Trophoblast cell (in vitro differentiated cells and primary cell): ENCODE measurements around the gene TBC1D2.
A peak's percentile ranks its signal among the peaks of the same experiment; 100 is the strongest.

Experiments
- DNase-seq, 2 donors: peaks; one replicate each; pipeline ENCODE4 v3.0.0-alpha.2; 2016
- H2AFZ ChIP-seq: 2 replicates; pipeline ENCODE4 v1.6.1; 2013; ENCODE audit warnings: low read length, moderate library complexity, mild to moderate bottlenecking; ENCODE audit not compliant: insufficient read depth, poor library complexity
- H2AK5ac ChIP-seq: 2 replicates; pipeline ENCODE4 v1.6.1; 2013; ENCODE audit warnings: mild to moderate bottlenecking, low read length
- H2BK120ac ChIP-seq: 2 replicates; pipeline ENCODE4 v1.6.1; 2013; ENCODE audit warnings: low read length, mild to moderate bottlenecking, moderate library complexity; ENCODE audit not compliant: insufficient read depth, poor library complexity
- H2BK12ac ChIP-seq: 2 replicates; pipeline ENCODE4 v1.6.1; 2013; ENCODE audit warnings: mild to moderate bottlenecking, low read length, moderate library complexity
- H2BK5ac ChIP-seq: 2 replicates; pipeline ENCODE4 v1.6.1; 2013; ENCODE audit warnings: low read length, low read depth, moderate library complexity, mild to moderate bottlenecking; ENCODE audit not compliant: poor library complexity
- H3K14ac ChIP-seq: 2 replicates; pipeline ENCODE4 v1.6.1; 2013; ENCODE audit warnings: mild to moderate bottlenecking, low read length
- H3K18ac ChIP-seq: 2 replicates; pipeline ENCODE4 v1.6.1; 2013; ENCODE audit warnings: mild to moderate bottlenecking, low read length
- H3K23ac ChIP-seq: 2 replicates; pipeline ENCODE4 v1.6.1; 2013; ENCODE audit warnings: low read length
- H3K27ac ChIP-seq: 2 replicates; pipeline ENCODE4 v1.5.1; 2013; ENCODE audit warnings: low read depth, mild to moderate bottlenecking, inconsistent platforms, low read length, moderate library complexity
- H3K27me3 ChIP-seq: 2 replicates; pipeline ENCODE4 v1.6.1; 2013; ENCODE audit warnings: inconsistent platforms, mild to moderate bottlenecking, low read length, moderate library complexity; ENCODE audit not compliant: insufficient read depth
- H3K36me3 ChIP-seq, 2 experiments: 1 replicate in 1 of 2; 2 replicates in 1 of 2; pipeline ENCODE4 v1.6.1; 2013; ENCODE audit warnings: low read length in 2 of 2, mild to moderate bottlenecking in 2 of 2, moderate library complexity in 1 of 2; ENCODE audit not compliant: insufficient read depth in 2 of 2, control insufficient read depth in 1 of 2
- H3K4ac ChIP-seq: 2 replicates; pipeline ENCODE4 v1.6.1; 2013; ENCODE audit warnings: low read depth, mild to moderate bottlenecking, low read length, moderate library complexity
- H3K4me1 ChIP-seq, 2 experiments: 1 replicate in 1 of 2; 2 replicates in 1 of 2; pipeline ENCODE4 v1.6.1; 2013; ENCODE audit warnings: low read length in 2 of 2, mild to moderate bottlenecking in 2 of 2, moderate library complexity in 1 of 2; ENCODE audit not compliant: insufficient read depth in 2 of 2, control insufficient read depth in 1 of 2
- H3K4me2 ChIP-seq: 2 replicates; pipeline ENCODE4 v1.6.1; 2013; ENCODE audit warnings: inconsistent platforms, mild to moderate bottlenecking, low read length, moderate library complexity
- H3K4me3 ChIP-seq: 2 replicates; pipeline ENCODE4 v1.5.1; 2013; ENCODE audit warnings: mild to moderate bottlenecking, low read depth, low read length, inconsistent platforms
- H3K79me1 ChIP-seq: one replicate; pipeline ENCODE4 v1.6.1; 2013; ENCODE audit warnings: low read length
- H3K79me2 ChIP-seq: 2 replicates; pipeline ENCODE4 v1.6.1; 2013; ENCODE audit warnings: low read length, mild to moderate bottlenecking; ENCODE audit not compliant: control insufficient read depth, insufficient read depth, poor library complexity
- H3K9ac ChIP-seq: 2 replicates; pipeline ENCODE4 v1.6.1; 2013; ENCODE audit warnings: mild to moderate bottlenecking, low read length
- H3K9me3 ChIP-seq: 2 replicates; pipeline ENCODE4 v1.6.1; 2013; ENCODE audit warnings: low read depth, mild to moderate bottlenecking, control low read depth, inconsistent platforms, low read length; ENCODE audit not compliant: insufficient read depth
- H4K12ac ChIP-seq: 2 replicates; pipeline ENCODE4 v1.6.1; 2013; ENCODE audit warnings: low read depth, mild to moderate bottlenecking, low read length, moderate library complexity
- H4K8ac ChIP-seq: 2 replicates; pipeline ENCODE4 v1.6.1; 2013; ENCODE audit warnings: low read depth, mild to moderate bottlenecking, low read length, moderate library complexity
- H4K91ac ChIP-seq: one replicate; pipeline ENCODE4 v1.6.1; 2013; ENCODE audit warnings: low read depth, mild to moderate bottlenecking, low read length, moderate library complexity
- WGBS: extraction: QIAGEN DNeasy Blood & Tissue Kit; methylation state at CpG from one replicate; pipeline ENCODE4 v1.1.7; 2013; ENCODE audit warnings: missing lambda C conversion rate; ENCODE audit not compliant: insufficient read length, insufficient coverage; ENCODE audit errors: extremely low coverage; 5-methylcytosine and 5-hydroxymethylcytosine counted together

The TBC1D2 gene

GRCh38 chr9:98231770-98232478 lies 23.5 kb downstream of the TBC1D2 start:
- DNase-seq: peak in 1 of 2 donors; percentile 24
- H3K9ac ChIP-seq: no peak overlapping the region
- no peak overlapping the region for H4K12ac ChIP-seq
- H4K8ac ChIP-seq: no peak overlapping the region
- H2AK5ac ChIP-seq: no peak overlapping the region
- no peak overlapping the region for H3K27ac ChIP-seq
- H2BK12ac ChIP-seq: no peak overlapping the region
- H3K4ac ChIP-seq: no peak overlapping the region
- H3K4me1 ChIP-seq: peaks cover 8 to 12% of the 10 kb centered on the region in 2 experiments
- peaks cover 2% of the 10 kb centered on the region for H3K79me1 ChIP-seq
- H3K79me2 ChIP-seq: no peaks in the 10 kb centered on the region
- no peak overlapping the region for H3K18ac ChIP-seq
- H3K23ac ChIP-seq: no peak overlapping the region
- H3K27me3 ChIP-seq: no peaks in the 10 kb centered on the region
- no peaks in the 10 kb centered on the region for H3K9me3 ChIP-seq
- H3K14ac ChIP-seq: no peak overlapping the region
- no peak overlapping the region for H4K91ac ChIP-seq
- H2BK5ac ChIP-seq: no peak overlapping the region
- no peak overlapping the region for H3K4me3 ChIP-seq
- no CpG with 5 or more reads among the region's 6 CpGs for WGBS
- no peak overlapping the region for H2BK120ac ChIP-seq
- H2AFZ ChIP-seq: no peak overlapping the region
- peaks cover 13 to 14% of the 10 kb centered on the region in 2 experiments for H3K36me3 ChIP-seq
- no peak overlapping the region for H3K4me2 ChIP-seq

GRCh38 chr9:98230789-98231188 lies 24.7 kb downstream of the TBC1D2 start:
- Histone ChIP-seq H3K9ac (no peak overlapping the region), H4K91ac (no peak overlapping the region), H3K27ac (no peak overlapping the region), H4K8ac (no peak overlapping the region), H2BK120ac (no peak overlapping the region), H3K79me2 (no peaks in the 10 kb centered on the region), H3K4me3 (no peak overlapping the region), H2AK5ac (no peak overlapping the region), H2AFZ (no peak overlapping the region), H3K4me1 (peaks cover 10 to 13% of the 10 kb centered on the region in 2 experiments), H2BK12ac (no peak overlapping the region), H3K18ac (no peak overlapping the region), H3K14ac (no peak overlapping the region), H4K12ac (no peak overlapping the region), H3K4me2 (no peak overlapping the region), H3K36me3 (peaks cover 19% of the 10 kb centered on the region in 2 experiments), H3K4ac (no peak overlapping the region), H3K79me1 (peaks cover 6% of the 10 kb centered on the region), H3K9me3 (no peaks in the 10 kb centered on the region), H3K27me3 (no peaks in the 10 kb centered on the region), H2BK5ac (no peak overlapping the region), H3K23ac (no peak overlapping the region)
- no peak for DNase-seq
- no CpG with 5 or more reads among the region's 6 CpGs for WGBS

GRCh38 chr9:98230304-98230703 lies 25.1 kb downstream of the TBC1D2 start:
- Histone ChIP-seq H2BK12ac (no peak overlapping the region), H3K79me1 (peaks cover 6% of the 10 kb centered on the region), H3K9ac (no peak overlapping the region), H2BK120ac (no peak overlapping the region), H3K9me3 (no peaks in the 10 kb centered on the region), H4K91ac (no peak overlapping the region), H3K18ac (no peak overlapping the region), H3K36me3 (peaks cover 19 to 24% of the 10 kb centered on the region in 2 experiments), H3K4me1 (peaks cover 12 to 13% of the 10 kb centered on the region in 2 experiments), H3K23ac (no peak overlapping the region), H3K27me3 (no peaks in the 10 kb centered on the region), H3K4ac (no peak overlapping the region), H2AFZ (no peak overlapping the region), H4K8ac (no peak overlapping the region), H2AK5ac (no peak overlapping the region), H3K4me3 (no peak overlapping the region), H4K12ac (no peak overlapping the region), H3K14ac (no peak overlapping the region), H2BK5ac (no peak overlapping the region), H3K27ac (no peak overlapping the region), H3K4me2 (no peak overlapping the region), H3K79me2 (no peaks in the 10 kb centered on the region)
- peak; percentile 36 to 60 for DNase-seq
- no CpG with 5 or more reads among the region's 6 CpGs for WGBS

- H4K8ac ChIP-seq: no peak overlapping the region
- peak in 1 of 2 donors; percentile 26 for DNase-seq
- no peak overlapping the region for H4K91ac ChIP-seq
- H3K79me2 ChIP-seq: no peaks in the 10 kb centered on the region
- H3K79me1 ChIP-seq: peaks cover 6% of the 10 kb centered on the region
- H2BK12ac ChIP-seq: no peak overlapping the region
- H3K9me3 ChIP-seq: no peaks in the 10 kb centered on the region
- H3K4me3 ChIP-seq: no peak overlapping the region
- H2AFZ ChIP-seq: no peak overlapping the region
- WGBS: no CpG with 5 or more reads among the region's 3 CpGs
- H3K27me3 ChIP-seq: no peaks in the 10 kb centered on the region
- no peak overlapping the region for H3K14ac ChIP-seq
- no peak overlapping the region for H3K9ac ChIP-seq
- H3K4me1 ChIP-seq: peaks cover 13 to 16% of the 10 kb centered on the region in 2 experiments
- H3K23ac ChIP-seq: no peak overlapping the region
- H2AK5ac ChIP-seq: no peak overlapping the region
- H3K36me3 ChIP-seq: peaks cover 19 to 27% of the 10 kb centered on the region in 2 experiments
- H2BK5ac ChIP-seq: no peak overlapping the region
- no peak overlapping the region for H4K12ac ChIP-seq
- no peak overlapping the region for H3K4ac ChIP-seq
- H3K27ac ChIP-seq: no peak overlapping the region
- no peak overlapping the region for H3K18ac ChIP-seq
- H2BK120ac ChIP-seq: no peak overlapping the region
- H3K4me2 ChIP-seq: no peak overlapping the region
These were observed 25.8 kb downstream of the TBC1D2 start for GRCh38 chr9:98229620-98230019.
